Thoracic aorta endothelial cell (primary cell): ENCODE data around the gene CATSPERD. TPM values are rescaled to one million over a fixed set of nuclear protein-coding genes. Genes with fewer than 3 reads are reported as not detected.

ENCODE experiments used
- total RNA-seq: library from RNA; depleted of rRNA; stranded (reverse); fragments of >200 nt; gene quantifications from 2 replicates; pipeline ENCODE4 v1.2.3, GENCODE V29; 2012

Gene CATSPERD
- total RNA-seq, result not detected in 2 replicates

DNA sequence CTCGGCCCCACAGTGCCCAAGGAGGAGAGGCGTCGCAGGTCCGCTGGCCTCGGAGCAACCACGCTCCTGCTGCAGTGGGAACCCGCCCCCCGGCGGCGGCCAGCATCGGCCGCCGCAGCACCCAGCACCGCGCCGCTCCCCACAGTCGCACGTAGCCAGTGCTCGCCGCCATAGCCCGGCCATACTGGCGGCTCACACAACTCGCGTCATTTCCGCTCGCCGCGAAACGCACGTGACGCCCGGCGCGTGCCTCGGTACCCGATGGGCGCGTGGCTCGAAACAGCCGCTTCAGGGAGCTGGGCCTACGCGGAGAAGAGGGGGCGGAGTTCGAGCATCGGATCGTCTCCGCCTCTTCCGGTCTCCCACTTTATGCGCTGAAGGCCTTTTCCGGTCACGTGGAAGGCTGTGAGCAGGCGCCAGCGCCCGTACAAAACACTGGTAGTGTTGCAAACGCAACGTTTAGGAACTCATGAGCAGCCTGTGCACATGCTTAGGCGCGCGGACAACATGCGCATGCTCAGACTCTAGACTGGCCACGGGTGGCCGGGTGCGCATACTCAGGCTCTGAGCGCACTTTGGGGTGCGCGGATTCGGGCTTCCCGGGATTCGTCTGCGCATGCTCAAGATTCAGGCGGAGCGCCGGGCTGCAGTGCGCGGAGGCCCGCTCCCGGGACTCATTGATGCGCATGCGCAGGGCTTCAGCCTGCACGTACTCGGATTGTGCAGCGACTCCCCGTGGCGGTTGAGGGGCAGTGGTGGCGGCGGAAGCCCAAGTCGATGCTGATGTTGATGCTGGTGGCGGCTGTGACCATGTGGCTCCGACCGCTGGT is at the start of gene CATSPERD, which contains the start of gene LONP1:
Gene CATSPERD, plus strand, starts transcription at position 677 of the 830 bp plus-strand sequence. Its CDS starts 101 bp downstream, at position 778.
Gene LONP1, minus strand, starts transcription at position 186 of the 830 bp plus-strand sequence. Its CDS starts 14 bp downstream, at position 172.

DNA sequence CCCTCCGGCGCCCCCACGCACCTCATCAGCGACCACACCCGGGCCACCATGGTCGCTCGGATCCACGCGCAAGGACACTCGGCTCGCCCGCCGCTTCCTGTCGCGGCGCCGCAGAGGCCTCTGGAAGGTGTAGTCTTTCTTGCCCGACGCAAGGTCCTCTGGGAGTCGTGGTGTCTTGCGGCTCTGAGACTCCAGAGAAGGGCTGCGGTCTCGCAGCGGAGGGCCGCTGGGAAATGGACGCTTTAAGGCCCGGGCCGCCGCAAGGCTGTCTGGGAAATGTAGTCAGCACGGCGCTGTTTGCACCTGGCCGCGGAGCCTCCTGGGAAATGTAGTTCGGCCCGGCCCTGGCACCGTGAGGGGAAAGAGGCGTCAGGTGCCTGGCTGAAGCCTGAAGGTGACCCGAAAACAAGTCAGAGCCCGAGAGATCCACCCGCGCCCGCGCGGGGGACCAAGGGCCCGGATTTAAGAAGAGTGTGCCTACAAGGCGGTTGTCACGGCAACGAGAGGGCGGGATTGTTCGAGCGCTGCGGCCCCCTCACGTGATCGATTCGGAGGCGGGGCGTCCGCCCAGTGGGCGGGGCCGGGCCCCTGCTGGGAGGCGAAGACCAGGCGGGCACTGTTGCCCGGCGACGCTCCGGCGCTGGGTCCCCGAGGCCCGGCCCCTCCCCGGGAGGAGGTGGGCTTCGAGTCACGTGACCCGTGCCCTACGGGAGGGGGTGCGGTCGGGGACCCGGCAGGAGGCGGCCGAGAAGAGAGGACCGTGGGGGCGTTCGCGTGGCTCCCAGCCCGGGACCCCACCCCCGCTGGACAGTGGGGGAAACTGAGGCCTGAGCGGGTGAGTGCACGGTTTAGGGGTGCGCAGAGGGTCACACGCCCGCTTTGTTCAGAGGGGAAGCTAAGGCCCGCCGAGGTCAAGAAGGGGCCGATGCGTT is 39.7 kb upstream of the CATSPERD start, which contains the start of the genes HSD11B1L and MICOS13:
Gene HSD11B1L, plus strand, starts transcription at position 591 of the 932 bp plus-strand sequence. CDS start 3,806 bp downstream, outside the sequence.
Gene MICOS13, minus strand, starts transcription at position 80 of the 932 bp plus-strand sequence. Its CDS starts 30 bp downstream, at position 50.

DNA sequence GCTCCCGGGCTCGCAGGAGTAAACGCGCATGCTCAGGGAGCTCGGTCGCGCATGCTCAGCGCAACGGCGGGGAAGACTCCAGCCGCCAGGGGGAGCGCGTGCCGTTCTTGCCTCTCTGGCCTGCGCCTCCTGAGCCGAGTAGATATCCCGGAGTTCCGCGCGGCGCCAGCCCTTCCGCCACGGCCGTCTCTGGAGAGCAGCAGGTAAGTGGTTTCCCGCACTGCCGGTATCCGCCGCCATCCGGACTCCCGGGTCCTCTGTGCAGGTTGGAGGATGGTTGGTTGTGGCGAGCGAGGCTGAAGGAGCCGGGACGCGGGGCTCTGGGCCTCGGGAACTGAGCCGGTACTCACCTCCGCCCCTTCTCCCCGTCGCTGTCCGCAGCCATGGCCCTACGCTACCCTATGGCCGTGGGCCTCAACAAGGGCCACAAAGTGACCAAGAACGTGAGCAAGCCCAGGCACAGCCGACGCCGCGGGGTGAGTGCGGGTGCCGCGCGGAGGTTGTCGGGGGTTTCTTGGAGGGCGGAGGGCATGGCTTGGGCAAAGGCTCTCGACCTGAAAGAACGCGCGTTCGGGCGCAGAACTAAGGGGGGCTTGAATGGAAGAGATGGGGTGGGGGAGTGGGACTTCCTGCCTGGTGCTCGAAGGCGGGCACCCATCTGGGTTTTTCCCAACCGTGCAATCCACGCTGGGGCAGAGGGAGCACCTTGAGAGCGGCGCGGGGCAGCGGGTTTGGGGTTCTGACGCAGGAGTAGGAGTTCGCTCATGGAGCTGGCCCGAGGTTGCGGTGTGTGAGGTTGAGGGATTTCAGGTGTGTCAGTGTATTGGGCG is 30.1 kb upstream of the CATSPERD start, which contains the start of gene RPL36:
Gene RPL36, plus strand, starts transcription at position 171 of the 830 bp plus-strand sequence. Its CDS starts 213 bp downstream, at position 384.

DNA sequence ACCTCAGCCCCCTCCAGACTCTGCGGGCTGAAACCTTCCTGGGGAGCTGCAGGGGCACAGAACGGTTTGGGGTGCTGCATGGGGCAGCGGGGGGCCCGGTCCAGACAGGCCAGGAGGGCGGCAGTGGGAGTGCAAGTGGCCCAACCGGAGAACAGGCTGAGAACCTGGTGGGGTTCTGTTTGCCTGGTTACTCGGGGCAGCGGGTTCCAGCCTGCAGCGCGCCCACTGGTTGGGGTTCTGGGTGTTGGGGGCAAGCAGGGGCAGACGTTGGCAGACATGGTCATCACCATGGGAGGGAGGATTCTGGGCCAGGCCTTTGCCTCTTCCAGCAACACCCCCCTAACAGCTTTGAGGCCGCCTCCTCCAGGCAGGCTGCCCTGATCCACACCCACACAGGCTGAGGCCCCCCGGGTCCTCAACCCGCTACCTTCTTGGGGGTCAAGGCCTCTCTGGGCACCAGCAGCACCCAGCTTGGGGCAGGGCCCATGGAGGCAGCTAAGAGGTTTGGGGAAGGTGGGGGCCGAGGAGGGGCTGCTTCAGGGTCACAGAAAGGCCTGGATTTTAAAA is 64.2 kb downstream of the CATSPERD start, which contains the start of gene PRR22:
Gene PRR22, minus strand, starts transcription at position 166 of the 567 bp plus-strand sequence. Its CDS starts 86 bp downstream, at position 80.

DNA sequence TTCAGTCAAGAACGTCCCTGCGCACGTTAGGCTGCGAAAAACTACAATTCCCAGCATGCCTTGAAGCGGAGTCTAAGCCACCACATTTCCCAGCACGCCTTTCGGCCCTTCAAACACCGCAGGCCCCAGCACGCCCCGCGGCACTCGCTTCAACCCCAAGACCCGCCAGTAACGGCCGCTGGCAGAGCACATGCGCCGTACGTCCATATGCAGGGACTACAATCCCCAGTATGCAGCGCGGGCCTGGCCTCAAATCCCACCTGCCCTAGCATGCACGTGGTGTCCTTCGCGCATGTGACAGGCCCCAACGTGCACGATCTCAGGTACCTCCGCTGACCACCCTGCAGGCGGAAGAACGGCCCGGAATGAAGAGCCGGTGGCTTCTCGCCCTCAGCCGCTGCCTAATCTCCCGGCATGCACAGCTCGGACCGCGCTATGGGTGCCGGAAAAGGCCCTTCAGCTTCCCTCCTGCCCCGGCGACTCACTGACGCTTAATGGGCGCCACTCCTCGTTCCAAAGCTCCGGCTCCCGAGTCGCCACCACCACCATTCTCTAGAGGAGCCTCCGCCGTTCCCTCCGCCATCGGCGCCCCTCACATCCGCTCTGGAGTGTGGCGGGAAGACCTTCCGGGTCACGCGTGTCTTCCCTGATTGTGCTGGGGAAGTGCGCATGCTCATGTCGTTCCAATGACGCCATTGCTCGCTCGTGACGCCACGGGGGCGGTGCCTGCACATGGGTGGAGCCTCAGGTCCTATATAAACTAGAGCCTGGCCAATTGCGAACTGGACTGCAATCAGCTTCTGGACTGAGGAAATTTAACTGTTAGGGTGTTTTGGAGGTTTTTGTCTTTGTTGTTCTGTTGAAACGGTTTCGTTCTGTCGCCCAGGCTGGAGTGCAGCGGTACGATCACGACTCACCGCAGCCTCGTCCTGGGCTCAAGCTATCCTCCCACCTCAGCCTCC is 70.4 kb downstream of the CATSPERD start, which contains the start of gene DUS3L:
Gene DUS3L, minus strand, starts transcription at position 605 of the 962 bp plus-strand sequence. Its CDS starts 22 bp downstream, at position 583.

DNA sequence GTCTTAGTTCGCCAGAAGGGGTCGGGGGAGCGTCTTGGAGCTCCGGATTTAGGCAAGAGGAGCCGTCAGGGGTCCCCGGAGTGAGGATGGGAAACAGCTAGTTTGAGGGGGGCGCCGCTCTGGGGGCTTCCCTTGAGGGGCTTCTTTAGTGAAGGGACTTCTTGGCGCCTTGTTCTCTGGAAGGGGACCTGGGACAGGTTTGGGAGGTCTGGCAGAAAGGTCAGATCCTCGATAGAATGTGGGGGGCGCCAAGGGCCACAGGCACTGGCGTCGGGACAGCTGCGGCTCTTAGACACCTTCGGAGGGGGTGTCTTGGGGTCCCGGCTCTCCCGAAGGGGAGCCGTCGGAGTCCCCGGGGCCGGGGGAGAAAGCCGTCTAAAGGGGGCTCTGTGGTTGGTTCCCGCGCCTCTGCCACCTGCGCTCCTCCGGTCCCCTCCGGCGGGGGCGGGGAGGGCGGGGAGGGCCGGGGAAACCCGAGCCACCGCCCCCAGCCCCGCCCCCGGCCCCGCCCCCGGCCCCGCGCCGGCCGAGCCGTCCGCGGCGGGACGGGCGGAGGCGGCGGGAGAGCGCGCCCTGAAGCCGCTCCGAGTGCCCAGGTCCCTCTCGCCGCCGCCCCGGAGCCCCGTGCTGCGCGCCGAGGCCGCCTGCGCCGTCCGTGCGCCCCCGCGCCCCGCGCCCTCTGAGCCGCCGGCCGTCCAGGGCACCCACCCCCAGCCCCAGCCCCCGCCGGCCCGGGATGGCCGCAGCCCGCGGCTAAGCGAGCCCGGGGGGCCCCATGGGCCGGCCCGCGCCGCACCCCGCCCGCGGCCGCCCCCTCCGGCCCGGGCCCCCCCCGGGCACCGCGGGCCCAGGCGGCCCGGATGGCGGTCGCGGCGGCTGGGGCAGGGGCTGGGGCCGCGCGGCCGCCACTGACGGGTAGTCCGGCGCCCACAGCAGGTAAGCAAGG is 84.4 kb downstream of the CATSPERD start, which contains the start of gene NRTN:
Gene NRTN, plus strand, starts transcription at position 552 of the 946 bp plus-strand sequence. CDS start 19,099 bp downstream, outside the sequence.

Other genes starting within 250 kb of the CATSPERD start
- gene TINCR, start 152.7 kb upstream of the CATSPERD start, total RNA-seq, result not detected in 2 replicates
- gene SAFB2, start 97.9 kb upstream of the CATSPERD start, total RNA-seq, result 46.7 and 58.9 TPM in 2 replicates
- gene SAFB, start 97.6 kb upstream of the CATSPERD start, total RNA-seq, result 71.7 and 82.0 TPM in 2 replicates
- gene MICOS13, start 40.1 kb upstream of the CATSPERD start, total RNA-seq, result 18.9 and 19.5 TPM in 2 replicates
- gene HSD11B1L, start 39.6 kb upstream of the CATSPERD start, total RNA-seq, result 3.2 and 3.5 TPM in 2 replicates
- gene RPL36, start 30.3 kb upstream of the CATSPERD start, total RNA-seq, result 229 and 241 TPM in 2 replicates
- 91.6 and 92.0 TPM in 2 replicates for gene LONP1, start 491 bp upstream of the CATSPERD start, total RNA-seq
- gene PRR22, start 64.1 kb downstream of the CATSPERD start, total RNA-seq, result 0.40 and 0.65 TPM in 2 replicates
- 20.0 and 28.7 TPM in 2 replicates for gene DUS3L, start 70.5 kb downstream of the CATSPERD start, total RNA-seq
- not detected in 2 replicates for gene NRTN, start 84.4 kb downstream of the CATSPERD start, total RNA-seq
- gene FUT6, start 119.1 kb downstream of the CATSPERD start, total RNA-seq, result not detected in 2 replicates
- not detected in 2 replicates for gene FUT3, start 130.8 kb downstream of the CATSPERD start, total RNA-seq
- not detected in 2 replicates for gene FUT5, start 149.9 kb downstream of the CATSPERD start, total RNA-seq
- gene NDUFA11, start 183.2 kb downstream of the CATSPERD start, total RNA-seq, result 187 and 188 TPM in 2 replicates
- 3.5 and 3.7 TPM in 2 replicates for gene VMAC, start 184.2 kb downstream of the CATSPERD start, total RNA-seq
- 1.4 and 1.6 TPM in 2 replicates for gene CAPS, start 193.6 kb downstream of the CATSPERD start, total RNA-seq